Measurements from ENCODE around the gene CHST8.
"Not testable (repeated sequence)": the region's sequence is repeated elsewhere in the genome, so short reads cannot be mapped to it uniquely, and the experiment has no call there.

The CHST8 gene

DNA sequence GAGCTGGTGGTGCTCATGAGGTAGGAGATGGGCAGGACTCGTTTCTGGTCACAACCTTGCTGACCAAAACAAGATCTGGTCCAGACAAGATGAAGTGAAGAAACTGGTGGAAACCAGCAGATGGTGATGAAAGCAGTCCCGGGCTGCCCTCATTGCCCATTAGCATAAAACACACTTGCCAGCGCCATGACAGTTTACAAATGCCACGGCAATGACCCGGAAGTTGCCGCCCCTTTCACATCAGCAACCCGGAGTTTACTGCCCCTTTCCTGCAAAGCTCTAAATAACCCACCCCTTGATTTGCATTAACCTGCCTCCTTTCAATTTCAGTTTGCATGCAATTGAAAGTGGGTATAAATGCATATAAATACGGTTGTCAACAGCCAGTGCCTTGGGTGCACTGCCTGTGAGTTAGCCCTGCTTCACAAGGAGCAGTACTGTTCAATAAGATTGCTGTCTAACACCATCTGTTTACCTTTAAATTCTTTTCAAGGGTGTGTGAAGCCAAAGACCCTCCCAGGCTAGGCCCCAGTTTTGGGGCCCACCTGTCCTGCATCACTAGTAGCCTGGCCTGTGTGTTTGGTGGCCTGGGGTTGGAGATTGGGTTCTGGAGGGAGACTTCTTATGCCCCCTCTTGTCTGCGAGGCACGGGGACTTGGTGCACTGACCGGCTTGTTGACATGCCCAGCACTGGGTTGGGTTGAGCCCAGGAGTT lies 38.8 kb downstream of the CHST8 start:
- no peaks in the 10 kb centered on the region for H3K9me3 ChIP-seq (ENCODE audit: severe bottlenecking)
- H3K36me3 ChIP-seq (ENCODE audit: low read depth) = no peaks in the 10 kb centered on the region
- no peak for DNase-seq (ENCODE audit: low spot score)
- H3K4me1 ChIP-seq (ENCODE audit: insufficient read depth, poor library complexity, severe bottlenecking) = no peaks in the 10 kb centered on the region
- no peak overlapping the region for H3K4me3 ChIP-seq (ENCODE audit: severe bottlenecking)
- H3K27ac ChIP-seq (ENCODE audit: poor library complexity, severe bottlenecking) = no peak overlapping the region
- ATAC-seq (ENCODE audit: low read depth) = no peak
- TF ChIP-seq CTCF (IDR thresholded peaks at IDR 0.05; ENCODE audit: poor library complexity, severe bottlenecking) = no peak
- H3K27me3 ChIP-seq (ENCODE audit: insufficient read depth, poor library complexity, severe bottlenecking) = peaks cover 11% of the 10 kb centered on the region

DNA sequence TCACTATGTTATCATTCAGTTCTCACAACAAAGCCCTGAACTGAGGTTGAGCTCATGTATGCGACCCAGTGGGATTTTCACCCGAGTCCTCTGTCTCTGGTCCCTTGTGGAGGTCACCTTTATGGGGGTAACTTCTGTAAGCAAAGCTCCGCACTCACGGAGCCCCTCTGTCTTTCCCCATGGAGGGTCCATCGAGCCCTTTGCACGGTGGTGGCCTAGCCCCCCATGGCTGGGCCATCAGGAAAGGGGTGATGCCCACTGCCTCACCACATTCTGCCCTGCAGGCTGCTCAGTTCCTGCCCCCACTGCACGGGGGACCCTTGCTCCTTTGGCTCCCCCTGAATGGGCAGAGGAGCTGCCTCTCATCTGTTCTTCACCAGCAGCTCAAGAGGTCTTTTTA lies 39.6 kb downstream of the CHST8 start:
- no peak for TF ChIP-seq CTCF (IDR thresholded peaks at IDR 0.05; ENCODE audit: poor library complexity, severe bottlenecking)
- Histone ChIP-seq H3K27me3 (ENCODE audit: insufficient read depth, poor library complexity, severe bottlenecking) (peaks cover 4% of the 10 kb centered on the region), H3K27ac (ENCODE audit: poor library complexity, severe bottlenecking) (no peak overlapping the region), H3K4me1 (ENCODE audit: insufficient read depth, poor library complexity, severe bottlenecking) (no peaks in the 10 kb centered on the region), H3K4me3 (ENCODE audit: severe bottlenecking) (no peak overlapping the region), H3K36me3 (ENCODE audit: low read depth) (no peaks in the 10 kb centered on the region), H3K9me3 (ENCODE audit: severe bottlenecking) (no peaks in the 10 kb centered on the region)
- ATAC-seq (ENCODE audit: low read depth) (no peak), DNase-seq (ENCODE audit: low spot score) (no peak)

- no peak for TF ChIP-seq CTCF (IDR thresholded peaks at IDR 0.05; ENCODE audit: poor library complexity, severe bottlenecking)
- ATAC-seq (ENCODE audit: low read depth) = no peak
Measured at GRCh38 chr19:33662391-33663092, 40.8 kb downstream of the CHST8 start.

GRCh38 chr19:33663316-33663715 lies 41.6 kb downstream of the CHST8 start:
- not testable (repeated sequence) for H3K9me3 ChIP-seq (ENCODE audit: severe bottlenecking); H3K4me1 ChIP-seq (ENCODE audit: insufficient read depth, poor library complexity, severe bottlenecking); H3K4me3 ChIP-seq (ENCODE audit: severe bottlenecking); ATAC-seq (ENCODE audit: low read depth); H3K27ac ChIP-seq (ENCODE audit: poor library complexity, severe bottlenecking); H3K27me3 ChIP-seq (ENCODE audit: insufficient read depth, poor library complexity, severe bottlenecking); H3K36me3 ChIP-seq (ENCODE audit: low read depth); DNase-seq (ENCODE audit: low spot score)

More at GRCh38 chr19:33662391-33663092, 40.8 kb downstream of the CHST8 start:
- no peaks in the 10 kb centered on the region for H3K9me3 ChIP-seq (ENCODE audit: severe bottlenecking)
- no peak overlapping the region for H3K27ac ChIP-seq (ENCODE audit: poor library complexity, severe bottlenecking)
- H3K4me1 ChIP-seq (ENCODE audit: insufficient read depth, poor library complexity, severe bottlenecking) = no peaks in the 10 kb centered on the region
- H3K4me3 ChIP-seq (ENCODE audit: severe bottlenecking) = no peak overlapping the region
- no peaks in the 10 kb centered on the region for H3K27me3 ChIP-seq (ENCODE audit: insufficient read depth, poor library complexity, severe bottlenecking)
- no peaks in the 10 kb centered on the region for H3K36me3 ChIP-seq (ENCODE audit: low read depth)
- DNase-seq (ENCODE audit: low spot score) = no peak

DNA sequence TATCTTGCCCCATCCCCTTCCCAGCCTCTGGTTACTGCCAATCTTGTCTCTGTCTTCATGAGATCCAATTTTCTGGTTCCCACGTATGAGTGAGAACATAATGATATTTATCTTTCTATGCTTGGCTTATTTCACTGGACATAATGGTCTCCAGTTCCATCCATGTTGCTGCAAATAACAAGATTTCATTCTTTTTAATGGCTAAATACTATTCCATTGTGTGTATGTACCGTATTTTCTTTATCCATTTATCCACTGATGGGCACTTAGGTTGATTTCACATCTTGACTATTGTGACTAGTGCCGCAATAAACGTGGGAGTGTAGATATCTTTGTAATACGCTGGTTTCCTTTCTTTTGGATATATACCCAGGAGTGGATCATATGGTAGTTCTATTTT lies 43.0 kb downstream of the CHST8 start:
- ATAC-seq (ENCODE audit: low read depth) = no peak
- no peaks in the 10 kb centered on the region for H3K4me1 ChIP-seq (ENCODE audit: insufficient read depth, poor library complexity, severe bottlenecking)

More for the DNA sequence above, 43.0 kb downstream of the CHST8 start:
- DNase-seq (ENCODE audit: low spot score) = no peak
- Histone ChIP-seq H3K4me3 (ENCODE audit: severe bottlenecking) (no peak overlapping the region), H3K36me3 (ENCODE audit: low read depth) (no peaks in the 10 kb centered on the region), H3K27me3 (ENCODE audit: insufficient read depth, poor library complexity, severe bottlenecking) (peaks cover 9% of the 10 kb centered on the region), H3K9me3 (ENCODE audit: severe bottlenecking) (no peaks in the 10 kb centered on the region), H3K27ac (ENCODE audit: poor library complexity, severe bottlenecking) (no peak overlapping the region)
- TF ChIP-seq CTCF (IDR thresholded peaks at IDR 0.05; ENCODE audit: poor library complexity, severe bottlenecking) = no peak

Measured in RWPE2 (cell line).